ENCODE results near the gene DPM1. TPM values are rescaled to one million over a fixed set of nuclear protein-coding genes. Genes with fewer than 3 reads are reported as not detected.

Gene DPM1
- total RNA-seq, 1 experiment from 2014 or later, result 57.8 TPM

GRCh38 chr20:50993876-50994275, 35.5 kb upstream of the DPM1 start:
- ChIA-PET CTCF (interaction anchor here (0.8 to 8.5 kb wide), 10 partner anchors 9 to 392 kb away, joined by 3 to 246 read pairs (median 10); no protein-coding TSS in a partner anchor), POLR2A (no interaction called here)
- TF ChIP-seq RORB (CRISPR knock-in tag; IDR thresholded peaks at IDR 0.05) (no peak), FOXJ3 (CRISPR knock-in tag; IDR thresholded peaks at IDR 0.05; ENCODE audit: borderline replicate concordance) (no peak), KAT7 (CRISPR knock-in tag; IDR thresholded peaks at IDR 0.05; ENCODE audit: borderline replicate concordance) (no peak), SP1 (CRISPR knock-in tag; conservative IDR thresholded peaks at IDR 0.05) (no peak), FOXP1 (CRISPR knock-in tag; IDR thresholded peaks at IDR 0.05; ENCODE audit: borderline replicate concordance) (no peak)
- TF ChIP-seq, protein P1, sequence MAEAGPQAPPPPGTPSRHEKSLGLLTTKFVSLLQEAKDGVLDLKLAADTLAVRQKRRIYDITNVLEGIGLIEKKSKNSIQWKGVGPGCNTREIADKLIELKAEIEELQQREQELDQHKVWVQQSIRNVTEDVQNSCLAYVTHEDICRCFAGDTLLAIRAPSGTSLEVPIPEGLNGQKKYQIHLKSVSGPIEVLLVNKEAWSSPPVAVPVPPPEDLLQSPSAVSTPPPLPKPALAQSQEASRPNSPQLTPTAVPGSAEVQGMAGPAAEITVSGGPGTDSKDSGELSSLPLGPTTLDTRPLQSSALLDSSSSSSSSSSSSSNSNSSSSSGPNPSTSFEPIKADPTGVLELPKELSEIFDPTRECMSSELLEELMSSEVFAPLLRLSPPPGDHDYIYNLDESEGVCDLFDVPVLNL (CRISPR knock-in tag; IDR thresholded peaks at IDR 0.05; ENCODE audit: borderline replicate concordance, low read depth), result no peak
- TF ChIP-seq, protein P2, sequence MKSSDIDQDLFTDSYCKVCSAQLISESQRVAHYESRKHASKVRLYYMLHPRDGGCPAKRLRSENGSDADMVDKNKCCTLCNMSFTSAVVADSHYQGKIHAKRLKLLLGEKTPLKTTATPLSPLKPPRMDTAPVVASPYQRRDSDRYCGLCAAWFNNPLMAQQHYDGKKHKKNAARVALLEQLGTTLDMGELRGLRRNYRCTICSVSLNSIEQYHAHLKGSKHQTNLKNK (CRISPR knock-in tag; IDR thresholded peaks at IDR 0.05), result no peak
- TF ChIP-seq, protein P3, sequence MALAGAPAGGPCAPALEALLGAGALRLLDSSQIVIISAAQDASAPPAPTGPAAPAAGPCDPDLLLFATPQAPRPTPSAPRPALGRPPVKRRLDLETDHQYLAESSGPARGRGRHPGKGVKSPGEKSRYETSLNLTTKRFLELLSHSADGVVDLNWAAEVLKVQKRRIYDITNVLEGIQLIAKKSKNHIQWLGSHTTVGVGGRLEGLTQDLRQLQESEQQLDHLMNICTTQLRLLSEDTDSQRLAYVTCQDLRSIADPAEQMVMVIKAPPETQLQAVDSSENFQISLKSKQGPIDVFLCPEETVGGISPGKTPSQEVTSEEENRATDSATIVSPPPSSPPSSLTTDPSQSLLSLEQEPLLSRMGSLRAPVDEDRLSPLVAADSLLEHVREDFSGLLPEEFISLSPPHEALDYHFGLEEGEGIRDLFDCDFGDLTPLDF (CRISPR knock-in tag; IDR thresholded peaks at IDR 0.05), result no peak
- Mint-ChIP-seq H3K4me1 (peaks cover 35% of the 10 kb centered on the region), H3K27me3 (ENCODE audit: low read depth) (peaks cover 5% of the 10 kb centered on the region), H3K27ac (no peak overlapping the region), H3K4me3 (no peak overlapping the region), H3K36me3 (no peaks in the 10 kb centered on the region), H3K9me3 (peaks cover 5% of the 10 kb centered on the region)
- no peak for ATAC-seq
- DNase-seq (ENCODE audit: low spot score), result no peak

GRCh38 chr20:50992733-50993457, 34.6 kb upstream of the DPM1 start:
- ChIA-PET CTCF (interaction anchor here (0.6 to 8.5 kb wide), 60 partner anchors 10 to 708 kb away, joined by 3 to 246 read pairs (median 4); partner anchors contain the start of genes ADNP, BCAS4, KCNG1 and NFATC2), POLR2A (interaction anchor here (0.9 to 2.3 kb wide), 5 partner anchors 22 to 325 kb away, joined by 3 to 5 read pairs (median 4); no protein-coding TSS in a partner anchor)
- peak overlapping the region; percentile 52 for H3K4me3 Mint-ChIP-seq
- H3K9me3 Mint-ChIP-seq, result peaks cover 5% of the 10 kb centered on the region
- ATAC-seq (peak; percentile 91), DNase-seq (ENCODE audit: low spot score) (peak; percentile 74)
- H3K27me3 Mint-ChIP-seq (ENCODE audit: low read depth), result peaks cover 5% of the 10 kb centered on the region
- no peaks in the 10 kb centered on the region for H3K36me3 Mint-ChIP-seq
- peaks cover 40% of the 10 kb centered on the region for H3K4me1 Mint-ChIP-seq
- peak overlapping the region; percentile 98 for H3K27ac Mint-ChIP-seq
- TF ChIP-seq, protein P4, sequence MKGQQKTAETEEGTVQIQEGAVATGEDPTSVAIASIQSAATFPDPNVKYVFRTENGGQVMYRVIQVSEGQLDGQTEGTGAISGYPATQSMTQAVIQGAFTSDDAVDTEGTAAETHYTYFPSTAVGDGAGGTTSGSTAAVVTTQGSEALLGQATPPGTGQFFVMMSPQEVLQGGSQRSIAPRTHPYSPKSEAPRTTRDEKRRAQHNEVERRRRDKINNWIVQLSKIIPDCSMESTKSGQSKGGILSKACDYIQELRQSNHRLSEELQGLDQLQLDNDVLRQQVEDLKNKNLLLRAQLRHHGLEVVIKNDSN (CRISPR knock-in tag; IDR thresholded peaks at IDR 0.05), result peak; percentile 83
- TF ChIP-seq RORB (CRISPR knock-in tag; IDR thresholded peaks at IDR 0.05) (no peak), GABPB1 (CRISPR knock-in tag; IDR thresholded peaks at IDR 0.05) (peak; percentile 89), ZNF416 (CRISPR knock-in tag; IDR thresholded peaks at IDR 0.05) (no peak), ZNF423 (CRISPR knock-in tag; IDR thresholded peaks at IDR 0.05) (no peak), HMGXB4 (CRISPR knock-in tag; IDR thresholded peaks at IDR 0.05) (no peak), ZNF219 (CRISPR knock-in tag; IDR thresholded peaks at IDR 0.05; ENCODE audit: borderline replicate concordance) (no peak), ZNF317 (CRISPR knock-in tag; IDR thresholded peaks at IDR 0.05; ENCODE audit: borderline replicate concordance, low read depth) (no peak), SP1 (CRISPR knock-in tag; conservative IDR thresholded peaks at IDR 0.05) (no peak), FOXJ3 (CRISPR knock-in tag; IDR thresholded peaks at IDR 0.05; ENCODE audit: borderline replicate concordance) (no peak), CREM (CRISPR knock-in tag; IDR thresholded peaks at IDR 0.05) (no peak), ZNF671 (CRISPR knock-in tag; IDR thresholded peaks at IDR 0.05) (no peak), GRHL2 (CRISPR knock-in tag; IDR thresholded peaks at IDR 0.05; ENCODE audit: insufficient replicate concordance, severe bottlenecking) (no peak), ESRRA (CRISPR knock-in tag; IDR thresholded peaks at IDR 0.05; ENCODE audit: borderline replicate concordance) (no peak), OVOL2 (CRISPR knock-in tag; IDR thresholded peaks at IDR 0.05; ENCODE audit: borderline replicate concordance) (no peak), FOXK1 (CRISPR knock-in tag; IDR thresholded peaks at IDR 0.05) (peak; percentile 75), JAZF1 (CRISPR knock-in tag; IDR thresholded peaks at IDR 0.05) (no peak), ZNF263 (CRISPR knock-in tag; IDR thresholded peaks at IDR 0.05; ENCODE audit: low read depth) (no peak), CBFB (CRISPR knock-in tag; IDR thresholded peaks at IDR 0.05; ENCODE audit: low read depth) (no peak), NFATC4 (CRISPR knock-in tag; IDR thresholded peaks at IDR 0.05) (no peak)
- TF ChIP-seq, protein P5, sequence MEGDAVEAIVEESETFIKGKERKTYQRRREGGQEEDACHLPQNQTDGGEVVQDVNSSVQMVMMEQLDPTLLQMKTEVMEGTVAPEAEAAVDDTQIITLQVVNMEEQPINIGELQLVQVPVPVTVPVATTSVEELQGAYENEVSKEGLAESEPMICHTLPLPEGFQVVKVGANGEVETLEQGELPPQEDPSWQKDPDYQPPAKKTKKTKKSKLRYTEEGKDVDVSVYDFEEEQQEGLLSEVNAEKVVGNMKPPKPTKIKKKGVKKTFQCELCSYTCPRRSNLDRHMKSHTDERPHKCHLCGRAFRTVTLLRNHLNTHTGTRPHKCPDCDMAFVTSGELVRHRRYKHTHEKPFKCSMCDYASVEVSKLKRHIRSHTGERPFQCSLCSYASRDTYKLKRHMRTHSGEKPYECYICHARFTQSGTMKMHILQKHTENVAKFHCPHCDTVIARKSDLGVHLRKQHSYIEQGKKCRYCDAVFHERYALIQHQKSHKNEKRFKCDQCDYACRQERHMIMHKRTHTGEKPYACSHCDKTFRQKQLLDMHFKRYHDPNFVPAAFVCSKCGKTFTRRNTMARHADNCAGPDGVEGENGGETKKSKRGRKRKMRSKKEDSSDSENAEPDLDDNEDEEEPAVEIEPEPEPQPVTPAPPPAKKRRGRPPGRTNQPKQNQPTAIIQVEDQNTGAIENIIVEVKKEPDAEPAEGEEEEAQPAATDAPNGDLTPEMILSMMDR (IDR thresholded peaks at IDR 0.05), result peak; percentile 89
- TF ChIP-seq, protein P6, sequence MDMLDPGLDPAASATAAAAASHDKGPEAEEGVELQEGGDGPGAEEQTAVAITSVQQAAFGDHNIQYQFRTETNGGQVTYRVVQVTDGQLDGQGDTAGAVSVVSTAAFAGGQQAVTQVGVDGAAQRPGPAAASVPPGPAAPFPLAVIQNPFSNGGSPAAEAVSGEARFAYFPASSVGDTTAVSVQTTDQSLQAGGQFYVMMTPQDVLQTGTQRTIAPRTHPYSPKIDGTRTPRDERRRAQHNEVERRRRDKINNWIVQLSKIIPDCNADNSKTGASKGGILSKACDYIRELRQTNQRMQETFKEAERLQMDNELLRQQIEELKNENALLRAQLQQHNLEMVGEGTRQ (CRISPR knock-in tag; IDR thresholded peaks at IDR 0.05), result peak; percentile 84

Measured in WTC11 (cell line).